DMS79 (cell line): Measurements from ENCODE around the gene PRKCE.

Experiments
- DNase-seq: peaks from one replicate; lab custom pipeline; 2025; lab: John Stamatoyannopoulos, UW

PRKCE gene

GRCh38 chr2:45992021-45992740 lies 340.7 kb downstream of the PRKCE start:
- peak; percentile 80 for DNase-seq

GRCh38 chr2:45992741-45993475 lies 341.4 kb downstream of the PRKCE start:
- no peak for DNase-seq

GRCh38 chr2:45993476-45993991 lies 342.1 kb downstream of the PRKCE start:
- DNase-seq: no peak

- no peak for DNase-seq
Measured at GRCh38 chr2:45994060-45994459, 342.6 kb downstream of the PRKCE start.

- no peak for DNase-seq
Measured at GRCh38 chr2:46000660-46001059, 349.2 kb downstream of the PRKCE start.

- no peak for DNase-seq
Measured at GRCh38 chr2:46001290-46001689, 349.8 kb downstream of the PRKCE start.

GRCh38 chr2:46001741-46002506 lies 350.4 kb downstream of the PRKCE start:
- no peak for DNase-seq

GRCh38 chr2:46002507-46002883 lies 351.0 kb downstream of the PRKCE start:
- DNase-seq: peak; percentile 60

- no peak for DNase-seq
Measured at GRCh38 chr2:46002947-46003346, 351.5 kb downstream of the PRKCE start.

GRCh38 chr2:46003903-46004473 lies 352.5 kb downstream of the PRKCE start:
- DNase-seq: no peak

GRCh38 chr2:46006473-46007025 lies 355.1 kb downstream of the PRKCE start:
- no peak for DNase-seq

GRCh38 chr2:46007412-46007811 lies 355.9 kb downstream of the PRKCE start:
- no peak for DNase-seq

GRCh38 chr2:46008091-46008870 lies 356.8 kb downstream of the PRKCE start:
- no peak for DNase-seq

- DNase-seq: no peak
Measured at GRCh38 chr2:46009315-46009714, 357.8 kb downstream of the PRKCE start.

- DNase-seq: no peak
Measured at GRCh38 chr2:46009772-46010171, 358.3 kb downstream of the PRKCE start.

- no peak for DNase-seq
Measured at GRCh38 chr2:46010223-46010924, 358.9 kb downstream of the PRKCE start.

- peak; percentile 12 for DNase-seq
Measured at GRCh38 chr2:46010925-46011490, 359.5 kb downstream of the PRKCE start.

GRCh38 chr2:46012618-46013240 lies 361.3 kb downstream of the PRKCE start:
- DNase-seq: no peak

GRCh38 chr2:46013726-46014125 lies 362.3 kb downstream of the PRKCE start:
- DNase-seq: no peak
